ENCODE data around the gene FAM90A1.
"Not testable (repeated sequence)": the region's sequence is repeated elsewhere in the genome, so short reads cannot be mapped to it uniquely, and the experiment has no call there.

GRCh38 chr12:8242622-8242879 lies 15.1 kb upstream of the FAM90A1 start:
- not testable (repeated sequence) for TF ChIP-seq CTCF (IDR thresholded peaks at IDR 0.05; ENCODE audit: insufficient read depth, low read length, poor library complexity, severe bottlenecking); EZH2phosphoT487 (conservative IDR thresholded peaks at IDR 0.05; ENCODE audit: low read length)
